GM21515 (cell line): Measurements from ENCODE around the gene TRAM2.

Experiments
- ATAC-seq: cut with Tn5 transposase; IDR thresholded peaks from one replicate; pipeline ENCODE4 v1.9.1; 2021; ENCODE audit not compliant: unreplicated experiment

The TRAM2 gene

GRCh38 chr6:52548353-52548713 lies 28.5 kb downstream of the TRAM2 start:
- ATAC-seq = no peak

- ATAC-seq = no peak
Measured at GRCh38 chr6:52547647-52548352, 29.1 kb downstream of the TRAM2 start.

- ATAC-seq = peak; percentile 72
Measured at GRCh38 chr6:52546678-52547077, 30.2 kb downstream of the TRAM2 start.

DNA sequence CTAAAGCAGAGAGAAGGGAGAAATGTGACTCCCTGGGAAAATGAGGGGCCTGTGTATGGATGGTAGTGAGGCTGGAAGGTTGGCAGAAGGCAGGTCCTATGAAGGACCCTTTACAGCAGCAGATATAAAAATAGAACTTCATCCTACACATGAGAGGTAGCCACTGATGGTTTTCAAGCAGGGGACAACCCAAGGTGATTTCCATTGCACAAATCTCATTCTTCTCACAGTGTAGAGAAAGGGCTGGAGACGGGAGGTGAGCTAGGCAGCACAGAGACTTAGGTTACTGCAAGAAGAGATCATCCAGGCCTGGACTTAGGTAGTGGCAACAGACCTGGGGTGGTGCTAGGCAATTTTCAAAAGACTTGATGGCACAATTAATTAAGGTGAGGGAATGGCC lies 30.7 kb downstream of the TRAM2 start:
- peak; percentile 48 for ATAC-seq

DNA sequence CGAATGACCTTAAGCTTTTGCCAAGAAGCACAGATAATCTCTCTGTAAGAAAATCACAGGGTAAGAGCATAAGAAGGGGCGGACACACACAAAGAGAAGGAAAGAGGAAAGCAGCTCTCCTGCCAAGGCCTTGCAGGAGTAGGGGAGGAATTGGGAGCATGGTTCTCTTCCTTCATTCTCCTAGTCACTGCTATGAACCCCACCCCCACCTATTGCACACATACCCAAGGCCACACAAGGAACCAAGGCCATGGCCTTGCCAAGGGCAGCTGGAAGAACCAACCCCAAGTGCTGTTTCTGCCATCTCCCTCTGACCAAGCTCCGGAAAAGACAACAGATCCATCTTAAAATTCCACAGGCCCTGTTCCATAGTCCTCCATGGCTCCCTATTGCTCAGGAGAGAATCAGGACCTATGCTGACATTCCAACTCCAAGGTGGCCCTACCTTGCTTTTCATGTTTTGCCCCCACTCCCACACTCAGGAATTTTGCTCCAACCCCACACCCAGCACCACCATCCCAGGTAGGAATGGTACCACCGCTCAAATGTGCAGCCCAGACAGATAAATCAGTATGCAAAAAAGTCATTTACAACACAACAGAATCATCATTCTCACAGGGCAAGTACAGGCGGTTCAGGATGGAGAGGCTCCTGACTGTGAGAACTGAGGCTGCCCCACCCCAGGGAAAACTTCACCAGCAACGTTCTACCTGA lies 31.3 kb downstream of the TRAM2 start:
- no peak for ATAC-seq

GRCh38 chr6:52544602-52545405 lies 32.1 kb downstream of the TRAM2 start:
- ATAC-seq = no peak

GRCh38 chr6:52543729-52544601 lies 32.9 kb downstream of the TRAM2 start:
- ATAC-seq = no peak

DNA sequence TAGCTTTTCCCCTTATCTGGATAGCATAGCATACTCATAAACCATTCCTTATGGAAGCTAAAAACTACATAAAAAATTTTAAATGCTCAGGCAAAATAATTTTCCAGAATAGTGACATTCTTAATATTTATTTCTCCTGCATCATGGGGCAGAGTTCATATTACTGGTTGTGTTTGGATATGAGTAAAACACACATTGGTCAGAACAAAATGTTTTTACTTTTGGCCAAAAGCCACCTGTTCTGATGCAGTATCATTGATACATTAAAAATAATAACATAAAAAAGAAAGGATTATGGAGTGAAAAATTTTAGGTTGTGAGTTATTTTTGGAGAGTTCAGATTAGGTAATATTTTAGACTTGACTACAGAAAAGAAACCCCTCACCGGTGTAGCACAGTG lies 33.6 kb downstream of the TRAM2 start:
- no peak for ATAC-seq

GRCh38 chr6:52541135-52541534 lies 35.7 kb downstream of the TRAM2 start:
- ATAC-seq = no peak

DNA sequence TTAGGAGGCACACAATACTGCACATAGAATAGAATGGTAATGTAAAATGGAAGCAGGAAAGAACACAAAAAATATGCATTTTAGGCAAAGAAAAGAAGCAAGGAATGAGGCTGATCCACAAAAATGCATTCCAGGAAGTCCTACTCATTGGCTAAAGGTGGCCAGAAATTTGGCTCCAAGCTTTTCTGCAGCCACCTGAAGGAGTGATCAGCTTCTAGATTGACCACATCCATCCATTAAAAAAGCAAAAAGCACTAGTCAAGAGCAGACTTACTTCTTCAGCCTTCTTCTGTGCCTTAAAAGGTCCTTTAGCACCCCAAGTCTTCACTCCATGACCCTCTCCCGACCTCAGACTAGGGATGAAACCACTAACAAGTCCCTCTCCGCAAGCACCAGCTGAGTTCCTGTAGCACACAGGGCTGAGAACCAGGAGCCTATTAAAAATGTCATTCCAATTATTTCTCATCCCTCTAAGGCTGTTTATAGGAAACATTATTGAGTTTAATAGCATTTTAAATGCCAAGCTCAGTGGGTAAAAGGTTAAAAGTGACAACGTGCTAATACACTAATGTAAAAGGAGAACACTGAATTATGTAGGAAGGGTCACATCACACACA lies 36.5 kb downstream of the TRAM2 start:
- ATAC-seq = no peak

DNA sequence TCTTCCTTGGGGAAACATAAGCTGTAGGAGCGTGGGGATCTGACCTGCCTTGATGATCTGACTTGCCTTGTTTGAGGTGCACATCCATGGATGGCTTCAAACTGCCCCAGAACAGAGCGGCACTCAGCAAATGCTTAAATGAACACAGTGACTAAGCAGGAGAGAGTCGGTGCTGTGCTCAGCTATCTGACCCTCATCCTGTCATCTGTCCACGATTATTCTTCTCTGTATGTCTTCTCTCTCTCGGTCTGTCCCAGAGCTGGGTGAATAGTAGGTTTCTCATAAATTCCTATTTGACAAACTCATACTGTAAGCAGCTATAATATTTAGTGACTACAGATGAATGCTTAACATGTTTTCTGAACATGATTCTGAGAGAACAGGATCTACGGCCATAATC lies 37.3 kb downstream of the TRAM2 start:
- ATAC-seq = no peak

GRCh38 chr6:52538901-52539354 lies 37.9 kb downstream of the TRAM2 start:
- no peak for ATAC-seq

DNA sequence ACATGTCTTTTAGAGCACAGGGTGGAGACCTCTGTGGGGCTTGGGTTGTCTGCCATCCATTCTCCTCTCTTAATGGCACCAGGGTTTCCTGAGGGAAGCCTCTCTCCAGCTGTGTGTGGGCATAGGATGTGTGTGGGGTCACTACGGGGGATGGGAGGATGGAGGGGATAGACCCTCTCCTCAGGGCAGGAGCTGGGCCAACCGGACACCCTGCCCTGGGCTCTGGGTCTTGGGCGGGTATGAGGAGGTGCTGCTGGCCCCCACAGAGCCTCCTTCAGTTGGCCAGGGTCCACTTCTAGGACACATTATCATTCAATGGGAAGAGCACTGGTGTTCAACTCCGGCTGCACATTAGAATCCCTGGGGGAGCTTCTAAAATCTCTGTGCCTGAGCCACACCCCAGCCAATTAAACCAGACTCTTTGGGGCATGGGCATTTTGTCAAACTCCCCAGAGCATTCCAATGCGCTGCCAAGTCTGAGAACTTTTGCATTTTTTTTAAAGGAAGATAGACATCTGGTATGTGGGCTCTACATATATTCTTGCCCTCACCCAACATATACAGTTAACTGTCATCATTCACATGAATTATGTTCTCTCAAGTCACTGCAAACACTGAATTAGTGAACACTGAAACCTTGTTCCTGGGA lies 38.5 kb downstream of the TRAM2 start:
- no peak for ATAC-seq

GRCh38 chr6:52537001-52537753 lies 39.7 kb downstream of the TRAM2 start:
- ATAC-seq = peak; percentile 56

DNA sequence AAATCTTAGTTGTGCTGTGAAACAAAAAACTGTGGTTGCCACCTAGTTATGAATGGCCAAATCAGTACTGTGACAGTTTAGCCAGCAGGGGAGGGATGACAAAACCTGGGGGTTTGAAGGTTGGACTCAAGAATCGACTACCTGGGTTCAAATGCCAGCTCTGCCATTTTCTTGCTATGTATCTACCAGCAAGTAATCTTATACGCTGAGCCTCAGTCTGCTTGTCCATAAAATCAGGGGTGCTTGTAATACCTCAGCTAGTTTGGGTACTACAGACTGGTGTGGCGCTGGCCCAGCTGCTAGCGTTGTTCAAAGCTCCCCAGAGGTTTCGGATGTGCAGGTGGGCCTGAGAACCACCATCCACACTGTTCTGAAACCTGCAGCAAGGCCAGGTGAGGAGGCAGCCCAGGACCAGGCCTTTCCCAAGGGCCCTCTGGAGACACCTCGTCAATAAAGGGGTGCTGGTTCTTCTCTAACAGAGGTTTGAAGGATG lies 40.4 kb downstream of the TRAM2 start:
- peak; percentile 57 for ATAC-seq

DNA sequence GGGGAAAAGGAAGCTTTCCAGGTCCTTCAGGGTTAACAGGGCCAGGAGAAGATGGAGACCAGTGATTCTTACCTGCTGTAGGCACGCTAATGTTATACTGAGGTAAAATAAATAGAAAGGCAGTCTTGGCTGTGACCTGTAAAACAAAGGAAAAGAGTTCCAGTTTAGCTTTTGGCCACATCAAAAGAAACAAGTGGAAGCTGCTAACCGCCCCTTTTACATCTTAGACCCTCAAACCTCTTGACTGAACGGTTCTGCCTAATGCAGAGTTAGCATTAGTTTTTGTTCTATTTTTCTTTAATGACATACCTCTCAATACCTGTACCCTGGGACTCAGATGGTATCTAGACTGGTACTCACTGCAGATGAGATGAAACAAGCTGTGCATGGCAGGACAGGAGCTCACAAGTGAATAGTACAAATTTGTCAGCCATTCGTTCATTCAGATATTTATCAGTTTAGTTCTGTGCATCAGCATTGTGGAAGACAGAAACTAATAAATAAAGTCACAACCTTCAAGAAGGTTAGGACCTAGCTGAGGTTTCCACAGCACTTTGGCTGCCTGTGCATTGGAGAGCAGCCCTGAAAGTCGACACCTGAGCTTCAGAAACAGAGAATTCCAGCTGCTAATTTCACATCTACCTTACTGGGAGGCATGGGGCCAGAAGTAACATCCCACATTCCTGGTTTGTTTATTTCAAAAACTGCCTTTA lies 41.0 kb downstream of the TRAM2 start:
- peak; percentile 21 for ATAC-seq

- no peak for ATAC-seq
Measured at GRCh38 chr6:52534966-52535390, 41.9 kb downstream of the TRAM2 start.

GRCh38 chr6:52534363-52534762 lies 42.5 kb downstream of the TRAM2 start:
- ATAC-seq = no peak
